Measurements from ENCODE around the gene PCMT1. TPM values are rescaled to one million over a fixed set of nuclear protein-coding genes. Genes with fewer than 3 reads are reported as not detected.

The PCMT1 gene
- total RNA-seq, 2 donors from 2014 or later, result 68.5 to 72.6 TPM

DNA sequence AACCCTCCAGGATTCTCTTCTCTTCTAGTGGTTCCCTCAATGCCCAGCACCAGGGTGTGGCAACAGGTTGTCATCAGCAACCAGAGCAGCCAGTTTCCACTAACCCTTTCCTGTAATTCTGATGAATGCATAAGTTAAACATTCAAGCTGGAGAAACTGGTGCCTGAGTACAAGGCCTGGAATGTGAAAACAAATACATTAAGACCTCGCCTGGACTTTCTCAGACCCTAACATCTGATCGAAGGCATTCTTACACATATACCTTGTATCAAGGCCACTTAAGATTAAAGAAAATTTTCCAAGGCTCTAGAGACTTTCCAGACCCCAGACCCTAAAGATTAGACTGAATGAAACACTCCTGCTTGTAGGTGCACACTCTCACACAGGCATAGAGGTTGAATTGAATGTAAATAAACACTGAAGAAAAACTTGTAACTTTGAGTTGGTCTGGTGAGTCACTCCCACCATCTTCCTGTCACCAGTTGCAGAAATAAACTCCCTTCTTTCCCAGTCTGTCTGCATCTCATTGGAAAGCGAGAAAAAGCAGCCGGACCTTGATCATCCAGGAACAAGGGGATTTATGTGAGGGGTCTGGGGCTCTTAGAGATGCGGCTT is 105.6 kb downstream of the PCMT1 start:
- Mint-ChIP-seq H3K27me3 (ENCODE audit: insufficient read depth) (peaks cover 39% of the 10 kb centered on the region), H3K4me1 (peaks cover 17% of the 10 kb centered on the region), H3K4me3 (no peak overlapping the region), H3K27ac (no peak overlapping the region), H3K36me3 (ENCODE audit: low read depth) (no peaks in the 10 kb centered on the region), H3K9me3 (no peaks in the 10 kb centered on the region)
- H3K9ac ChIP-seq (ENCODE audit: extremely low read depth, low read length, poor library complexity, severe bottlenecking), result no peak overlapping the region
- peaks cover 74% of the 10 kb centered on the region for H3K27me3 ChIP-seq (ENCODE audit: control insufficient read depth, insufficient read depth, low read length, poor library complexity, severe bottlenecking)
- H3K36me3 ChIP-seq (ENCODE audit: control insufficient read depth, insufficient read depth, low read length), result no peaks in the 10 kb centered on the region
- no peak for DNase-seq
- no peaks in the 10 kb centered on the region for H3K9me3 ChIP-seq (ENCODE audit: control insufficient read depth, low read length)
- H3K4me3 ChIP-seq (ENCODE audit: low read length), result no peak overlapping the region
- 83% methylated on average over 5 of the region's 5 CpGs; no CpG with 5 or more reads in 1 of the 2 experiments for WGBS, 2 experiments (ENCODE audit: insufficient coverage in 1 of 2, insufficient read length in 1 of 2)
- no peaks in the 10 kb centered on the region for H3K4me1 ChIP-seq (ENCODE audit: control insufficient read depth, insufficient read depth, low read length)
- TF ChIP-seq, protein P1, sequence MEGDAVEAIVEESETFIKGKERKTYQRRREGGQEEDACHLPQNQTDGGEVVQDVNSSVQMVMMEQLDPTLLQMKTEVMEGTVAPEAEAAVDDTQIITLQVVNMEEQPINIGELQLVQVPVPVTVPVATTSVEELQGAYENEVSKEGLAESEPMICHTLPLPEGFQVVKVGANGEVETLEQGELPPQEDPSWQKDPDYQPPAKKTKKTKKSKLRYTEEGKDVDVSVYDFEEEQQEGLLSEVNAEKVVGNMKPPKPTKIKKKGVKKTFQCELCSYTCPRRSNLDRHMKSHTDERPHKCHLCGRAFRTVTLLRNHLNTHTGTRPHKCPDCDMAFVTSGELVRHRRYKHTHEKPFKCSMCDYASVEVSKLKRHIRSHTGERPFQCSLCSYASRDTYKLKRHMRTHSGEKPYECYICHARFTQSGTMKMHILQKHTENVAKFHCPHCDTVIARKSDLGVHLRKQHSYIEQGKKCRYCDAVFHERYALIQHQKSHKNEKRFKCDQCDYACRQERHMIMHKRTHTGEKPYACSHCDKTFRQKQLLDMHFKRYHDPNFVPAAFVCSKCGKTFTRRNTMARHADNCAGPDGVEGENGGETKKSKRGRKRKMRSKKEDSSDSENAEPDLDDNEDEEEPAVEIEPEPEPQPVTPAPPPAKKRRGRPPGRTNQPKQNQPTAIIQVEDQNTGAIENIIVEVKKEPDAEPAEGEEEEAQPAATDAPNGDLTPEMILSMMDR (conservative IDR thresholded peaks at IDR 0.05), result no peak
- H3K27ac ChIP-seq (ENCODE audit: low read depth, low read length), result no peak overlapping the region

DNA sequence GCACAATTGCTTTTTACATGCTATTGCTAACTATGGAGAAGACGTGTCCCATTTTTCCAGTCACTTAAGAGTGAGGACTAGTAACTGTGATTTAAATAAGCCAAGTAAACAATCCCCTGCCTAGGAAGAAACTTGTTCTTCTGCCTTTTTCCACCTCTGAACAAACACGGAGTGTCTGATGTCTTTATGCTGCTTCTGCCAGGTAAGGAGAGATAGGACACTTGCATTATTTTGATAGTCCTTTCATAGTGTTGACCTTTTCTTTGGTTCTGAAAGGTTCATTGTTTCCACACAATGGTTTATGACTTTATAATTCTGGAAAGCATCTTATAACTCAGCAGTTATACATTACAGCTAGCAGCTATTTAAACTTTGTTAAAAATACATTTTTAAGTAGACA is 106.2 kb downstream of the PCMT1 start:
- H3K27ac ChIP-seq (ENCODE audit: low read depth, low read length), result no peak overlapping the region

DNA sequence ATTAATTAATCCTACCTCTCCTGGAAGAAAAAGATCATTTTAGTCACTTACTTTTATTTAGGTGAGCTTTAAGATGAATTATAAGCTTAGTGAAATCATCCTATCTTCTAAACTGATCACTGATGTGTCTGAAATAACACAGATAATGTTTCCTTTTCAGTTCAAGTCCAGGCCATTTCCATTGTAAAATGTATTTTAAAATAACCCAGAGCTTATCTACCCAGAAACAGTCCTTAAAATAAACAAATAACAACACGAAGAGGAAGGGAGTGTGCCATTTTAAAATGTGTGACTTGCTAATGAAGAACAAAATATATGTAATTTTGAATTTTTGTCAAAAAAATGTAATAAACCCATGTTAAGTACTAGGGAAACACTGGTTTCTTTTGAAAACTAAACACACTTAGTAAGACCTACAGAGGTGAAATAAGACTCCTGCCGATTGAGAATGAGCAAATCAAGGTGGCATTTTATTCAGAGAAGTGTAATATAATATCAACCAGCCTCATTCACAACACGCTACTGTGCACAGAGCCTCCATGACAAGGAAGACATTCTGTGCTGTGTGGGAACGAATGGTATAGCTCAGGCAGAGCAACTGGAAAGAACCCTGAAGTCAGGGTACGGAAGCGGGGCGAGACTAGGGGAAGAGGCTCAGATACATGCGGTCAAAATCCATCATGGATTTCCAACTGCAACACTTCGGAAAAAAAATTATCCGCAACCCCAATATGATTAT is 106.9 kb downstream of the PCMT1 start:
- H3K27me3 ChIP-seq (ENCODE audit: control insufficient read depth, insufficient read depth, low read length, poor library complexity, severe bottlenecking), result peaks cover 74% of the 10 kb centered on the region
- Mint-ChIP-seq H3K4me3 (no peak overlapping the region), H3K4me1 (peaks cover 29% of the 10 kb centered on the region), H3K27me3 (ENCODE audit: insufficient read depth) (peaks cover 39% of the 10 kb centered on the region), H3K9me3 (no peaks in the 10 kb centered on the region), H3K36me3 (ENCODE audit: low read depth) (no peaks in the 10 kb centered on the region), H3K27ac (no peak overlapping the region)
- DNase-seq, result no peak
- H3K9ac ChIP-seq (ENCODE audit: extremely low read depth, low read length, poor library complexity, severe bottlenecking), result no peak overlapping the region
- 94 to 98% methylated on average over 7 to 9 of the region's 10 CpGs for WGBS, 2 experiments (ENCODE audit: insufficient coverage in 1 of 2, insufficient read length in 1 of 2)
- H3K27ac ChIP-seq (ENCODE audit: low read depth, low read length), result no peak overlapping the region
- H3K4me3 ChIP-seq (ENCODE audit: low read length), result no peak overlapping the region
- TF ChIP-seq, protein P1 (conservative IDR thresholded peaks at IDR 0.05), result no peak
- no peaks in the 10 kb centered on the region for H3K36me3 ChIP-seq (ENCODE audit: control insufficient read depth, insufficient read depth, low read length)
- no peaks in the 10 kb centered on the region for H3K9me3 ChIP-seq (ENCODE audit: control insufficient read depth, low read length)
- no peaks in the 10 kb centered on the region for H3K4me1 ChIP-seq (ENCODE audit: control insufficient read depth, insufficient read depth, low read length)

More for the DNA sequence above, 106.2 kb downstream of the PCMT1 start:
- 67 to 69% methylated on average over 2 of the region's 2 CpGs for WGBS, 2 experiments (ENCODE audit: insufficient coverage in 1 of 2, insufficient read length in 1 of 2)
- H3K36me3 ChIP-seq (ENCODE audit: control insufficient read depth, insufficient read depth, low read length), result no peaks in the 10 kb centered on the region
- H3K4me1 ChIP-seq (ENCODE audit: control insufficient read depth, insufficient read depth, low read length), result no peaks in the 10 kb centered on the region
- Mint-ChIP-seq H3K4me3 (no peak overlapping the region), H3K27ac (no peak overlapping the region), H3K4me1 (peaks cover 22% of the 10 kb centered on the region), H3K36me3 (ENCODE audit: low read depth) (no peaks in the 10 kb centered on the region), H3K9me3 (no peaks in the 10 kb centered on the region), H3K27me3 (ENCODE audit: insufficient read depth) (peaks cover 39% of the 10 kb centered on the region)
- DNase-seq, result no peak
- no peak overlapping the region for H3K9ac ChIP-seq (ENCODE audit: extremely low read depth, low read length, poor library complexity, severe bottlenecking)
- no peaks in the 10 kb centered on the region for H3K9me3 ChIP-seq (ENCODE audit: control insufficient read depth, low read length)
- TF ChIP-seq, protein P1 (conservative IDR thresholded peaks at IDR 0.05), result no peak
- no peak overlapping the region for H3K4me3 ChIP-seq (ENCODE audit: low read length)
- peaks cover 74% of the 10 kb centered on the region for H3K27me3 ChIP-seq (ENCODE audit: control insufficient read depth, insufficient read depth, low read length, poor library complexity, severe bottlenecking)

Data from endodermal cell (in vitro differentiated cells).